ENCODE measurements around the gene FUNDC1. TPM values are rescaled to one million over a fixed set of nuclear protein-coding genes. Genes with fewer than 3 reads are reported as not detected.

Gene FUNDC1
- total and polyA plus RNA-seq, 2 of the 4 experiments (the other 2 are of a cell fraction): 8.6 to 13.1 TPM

DNA sequence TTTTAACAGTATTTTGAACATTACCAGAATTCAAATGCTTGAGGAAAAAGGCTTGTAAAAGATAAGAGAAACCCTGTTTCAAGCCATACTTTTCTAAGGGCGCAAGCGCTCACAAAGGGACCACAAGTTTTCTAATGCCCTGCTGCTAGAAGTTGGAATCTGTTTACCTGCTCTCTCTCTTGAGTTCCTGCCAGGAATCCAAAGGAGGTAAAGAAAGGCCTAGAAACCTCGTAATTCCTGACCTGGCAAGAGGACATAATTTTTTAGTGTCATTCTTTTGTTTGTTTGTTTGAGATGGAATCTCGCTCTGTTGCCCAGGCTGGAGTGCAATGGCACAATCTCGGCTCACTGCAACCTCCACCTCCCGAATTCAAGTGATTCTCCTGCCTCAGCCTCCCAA lies 1.4 kb upstream of the FUNDC1 start:
- no TSS peak for BruUV-seq (replicated peaks)
- intact Hi-C loops (cut with micrococcal nuclease): loop anchor here (5.0 to 10.0 kb wide), 3 partner anchors 302 to 587 kb away; no protein-coding TSS in a partner anchor
- H2AK9ac ChIP-seq (replicated peaks; ENCODE audit: low read depth, low read length, poor library complexity): no peak overlapping the region
- ATAC-seq (ENCODE audit: low read depth) (no peak), DNase-seq (no peak)
- no peak overlapping the region for H3K4ac ChIP-seq (ENCODE audit: low read depth, low read length)
- no peak overlapping the region for H2BK5ac ChIP-seq (ENCODE audit: low read depth, low read length, poor library complexity, severe bottlenecking)
- H3K36me3 ChIP-seq (ENCODE audit: control insufficient read depth, insufficient read depth, low read length): peaks cover 4% of the 10 kb centered on the region
- H3K9me1 ChIP-seq (ENCODE audit: insufficient read depth, low read length): no peaks in the 10 kb centered on the region
- H3K9me3 ChIP-seq (ENCODE audit: control insufficient read depth, insufficient read depth, low read length): no peaks in the 10 kb centered on the region
- ChIA-PET POLR2A (ENCODE audit: unreplicated experiment) (no interaction called here), CTCF (no interaction called here)
- H2AFZ ChIP-seq (replicated peaks; ENCODE audit: low read length, poor library complexity): no peak overlapping the region
- no peak overlapping the region for H3K27ac ChIP-seq (ENCODE audit: insufficient read depth, low read length)
- dilution Hi-C loops (cut with HindIII; ENCODE audit: low sequenced_read_pairs, unreplicated experiment): no loop called here
- H3K56ac ChIP-seq (ENCODE audit: extremely low read depth, insufficient read depth, low read length): no peak overlapping the region
- WGBS, 2 experiments (ENCODE audit: extremely low coverage in 2 of 2, insufficient read length in 1 of 2): 100% methylated on average over 2 of the region's 6 CpGs; no CpG with 5 or more reads in 1 of the 2 experiments
- H3K23ac ChIP-seq (ENCODE audit: low read depth, low read length): no peak overlapping the region
- no peaks in the 10 kb centered on the region for H4K20me1 ChIP-seq (ENCODE audit: insufficient read depth, low read length)
- no peak overlapping the region for H2AK5ac ChIP-seq (ENCODE audit: low read depth, low read length)
- no peak overlapping the region for H3K4me2 ChIP-seq (ENCODE audit: low read depth, low read length)
- in situ Hi-C loops (cut with MboI; ENCODE audit: low sequenced_read_pairs): no loop called here
- no peak overlapping the region for H2BK120ac ChIP-seq (ENCODE audit: low read depth, low read length)
- no peak overlapping the region for H4K5ac ChIP-seq (ENCODE audit: low read depth, low read length)
- H4K8ac ChIP-seq (ENCODE audit: low read depth in 2 of 2, low read length in 2 of 2): no peak overlapping the region; a peak in 1 of 4 replicates
- TF ChIP-seq CHD1 (IDR thresholded peaks at IDR 0.05; ENCODE audit: low read depth, low read length) (no peak), USF2 (IDR thresholded peaks at IDR 0.05; ENCODE audit: low read depth, low read length) (no peak), CEBPB (IDR thresholded peaks at IDR 0.05; ENCODE audit: low read depth, low read length) (no peak)
- no peaks in the 10 kb centered on the region for H3K27me3 ChIP-seq (ENCODE audit: control insufficient read depth, insufficient read depth, low read length)
- peaks cover 3 to 10% of the 10 kb centered on the region in 2 experiments; a peak in 2 of 4 replicates for H3K79me1 ChIP-seq (ENCODE audit: low read depth in 1 of 2, low read length in 2 of 2)
- H2BK15ac ChIP-seq (ENCODE audit: low read depth, low read length): no peak overlapping the region
- H3K4me3 ChIP-seq (ENCODE audit: insufficient read depth, low read depth, low read length): no peak overlapping the region
- H3K4me1 ChIP-seq (ENCODE audit: control insufficient read depth, insufficient read depth, low read length): no peaks in the 10 kb centered on the region
- no peak overlapping the region for H2BK20ac ChIP-seq (ENCODE audit: low read depth, low read length)
- H3K18ac ChIP-seq (ENCODE audit: low read depth, low read length): no peak overlapping the region
- H4K91ac ChIP-seq (ENCODE audit: insufficient read depth, low read depth, low read length): no peak overlapping the region
- no peak overlapping the region for H3K14ac ChIP-seq (replicated peaks; ENCODE audit: low read depth, low read length)
- no peak overlapping the region for H3K9ac ChIP-seq (ENCODE audit: low read depth, low read length)
